ENCODE measurements around the gene RBMS3. TPM values are rescaled to one million over a fixed set of nuclear protein-coding genes. Genes with fewer than 3 reads are reported as not detected.

RBMS3 gene
- total RNA-seq, 1 experiment from 2014 or later: 7.4 TPM

GRCh38 chr3:29270752-29271151, 10.1 kb upstream of the RBMS3 start:
- no peak overlapping the region for H3K27ac Mint-ChIP-seq (ENCODE audit: unreplicated experiment)
- no peak for DNase-seq
- H3K4me3 ChIP-seq (ENCODE audit: low read depth, low read length): no peak overlapping the region
- no peaks in the 10 kb centered on the region for H3K36me3 Mint-ChIP-seq (ENCODE audit: insufficient read depth, unreplicated experiment)
- no peaks in the 10 kb centered on the region for H3K27me3 Mint-ChIP-seq (ENCODE audit: insufficient read depth, unreplicated experiment)
- H3K9me3 ChIP-seq: no peaks in the 10 kb centered on the region
- no TSS peak for BruUV-seq (replicated peaks)
- H3K4me1 Mint-ChIP-seq (ENCODE audit: low read depth, unreplicated experiment): no peaks in the 10 kb centered on the region
- H3K9me3 Mint-ChIP-seq (ENCODE audit: unreplicated experiment): no peaks in the 10 kb centered on the region
- TF ChIP-seq CTCF (IDR thresholded peaks at IDR 0.05; ENCODE audit: insufficient read depth in 1 of 2, low read depth in 1 of 2, low read length in 1 of 2, severe bottlenecking in 1 of 2, unreplicated experiment in 1 of 2): no peak
- no peaks in the 10 kb centered on the region for H3K27me3 ChIP-seq (replicated peaks; ENCODE audit: control insufficient read depth, insufficient read depth, low read length)
- ChIA-PET POLR2A (no interaction called here), CTCF (no interaction called here)
- no peaks in the 10 kb centered on the region for H3K36me3 ChIP-seq (ENCODE audit: control insufficient read depth, insufficient read depth, low read length)
- H3K4me1 ChIP-seq: no peaks in the 10 kb centered on the region
- intact Hi-C loops (cut with micrococcal nuclease; ENCODE audit: unreplicated experiment): no loop called here
- no peak overlapping the region for H3K4me3 Mint-ChIP-seq (ENCODE audit: unreplicated experiment)

GRCh38 chr3:29271475-29271874, 9.4 kb upstream of the RBMS3 start:
- Mint-ChIP-seq H3K27ac (ENCODE audit: unreplicated experiment) (no peak overlapping the region), H3K4me3 (ENCODE audit: unreplicated experiment) (no peak overlapping the region), H3K27me3 (ENCODE audit: insufficient read depth, unreplicated experiment) (no peaks in the 10 kb centered on the region), H3K9me3 (ENCODE audit: unreplicated experiment) (no peaks in the 10 kb centered on the region), H3K36me3 (ENCODE audit: insufficient read depth, unreplicated experiment) (no peaks in the 10 kb centered on the region), H3K4me1 (ENCODE audit: low read depth, unreplicated experiment) (no peaks in the 10 kb centered on the region)
- Histone ChIP-seq H3K4me3 (ENCODE audit: low read depth, low read length) (no peak overlapping the region), H3K9me3 (no peaks in the 10 kb centered on the region), H3K27me3 (replicated peaks; ENCODE audit: control insufficient read depth, insufficient read depth, low read length) (no peaks in the 10 kb centered on the region), H3K4me1 (no peaks in the 10 kb centered on the region), H3K36me3 (ENCODE audit: control insufficient read depth, insufficient read depth, low read length) (no peaks in the 10 kb centered on the region)
- no peak for DNase-seq
- CTCF ChIA-PET: no interaction called here
- TF ChIP-seq CTCF (IDR thresholded peaks at IDR 0.05; ENCODE audit: insufficient read depth in 1 of 2, low read depth in 1 of 2, low read length in 1 of 2, severe bottlenecking in 1 of 2, unreplicated experiment in 1 of 2): no peak
- BruUV-seq (replicated peaks): no TSS peak
- intact Hi-C loops (cut with micrococcal nuclease; ENCODE audit: unreplicated experiment): no loop called here
- POLR2A ChIA-PET: no interaction called here

GRCh38 chr3:29274667-29275066, 6.2 kb upstream of the RBMS3 start:
- no peaks in the 10 kb centered on the region for H3K27me3 Mint-ChIP-seq (ENCODE audit: insufficient read depth, unreplicated experiment)
- no peak overlapping the region for H3K4me3 ChIP-seq (ENCODE audit: low read depth, low read length)
- ChIA-PET POLR2A (no interaction called here), CTCF (no interaction called here)
- H3K36me3 Mint-ChIP-seq (ENCODE audit: insufficient read depth, unreplicated experiment): no peaks in the 10 kb centered on the region
- no peaks in the 10 kb centered on the region for H3K4me1 ChIP-seq
- peaks cover 7% of the 10 kb centered on the region for H3K4me1 Mint-ChIP-seq (ENCODE audit: low read depth, unreplicated experiment)
- no peaks in the 10 kb centered on the region for H3K9me3 Mint-ChIP-seq (ENCODE audit: unreplicated experiment)
- no peak overlapping the region for H3K4me3 Mint-ChIP-seq (ENCODE audit: unreplicated experiment)
- BruUV-seq (replicated peaks): no TSS peak
- H3K9me3 ChIP-seq: no peaks in the 10 kb centered on the region
- DNase-seq: no peak
- TF ChIP-seq CTCF (IDR thresholded peaks at IDR 0.05; ENCODE audit: insufficient read depth in 1 of 2, low read depth in 1 of 2, low read length in 1 of 2, severe bottlenecking in 1 of 2, unreplicated experiment in 1 of 2): no peak
- H3K27me3 ChIP-seq (replicated peaks; ENCODE audit: control insufficient read depth, insufficient read depth, low read length): no peaks in the 10 kb centered on the region
- no peaks in the 10 kb centered on the region for H3K36me3 ChIP-seq (ENCODE audit: control insufficient read depth, insufficient read depth, low read length)
- no peak overlapping the region for H3K27ac Mint-ChIP-seq (ENCODE audit: unreplicated experiment)
- intact Hi-C loops (cut with micrococcal nuclease; ENCODE audit: unreplicated experiment): no loop called here

All from Caco-2 (cell line).